Hepatocyte (in vitro differentiated cells): ENCODE results near the gene PNMA3. TPM values are rescaled to one million over a fixed set of nuclear protein-coding genes. Genes with fewer than 3 reads are reported as not detected.
"Not testable (repeated sequence)": the region's sequence is repeated elsewhere in the genome, so short reads cannot be mapped to it uniquely, and the experiment has no call there.

Experiments
- DNase-seq: peaks from one replicate; pipeline ENCODE4 v3.0.0-alpha.2; 2016; ENCODE audit warnings: low spot score
- H2AFZ ChIP-seq: fragments of 200-600 bp; sonication (generic); 2 replicates; pipeline ENCODE4 v1.6.0; 2016; ENCODE audit warnings: antibody characterized with exemption, mild to moderate bottlenecking
- H3K27ac ChIP-seq: fragments of 200-600 bp; sonication (generic); 2 replicates; pipeline ENCODE4 v1.5.1; 2016; ENCODE audit warnings: mild to moderate bottlenecking
- H3K27me3 ChIP-seq: fragments of 200-600 bp; sonication (generic); 2 replicates; pipeline ENCODE4 v1.6.1; 2016
- H3K36me3 ChIP-seq: fragments of 200-600 bp; sonication (generic); replicated peaks from 2 replicates; pipeline ENCODE4 v1.5.1; 2016; ENCODE audit warnings: low read depth; ENCODE audit not compliant: insufficient read depth
- H3K4me1 ChIP-seq: fragments of 200-600 bp; sonication (generic); 2 replicates; pipeline ENCODE4 v1.5.1; 2016; ENCODE audit warnings: mild to moderate bottlenecking, moderate library complexity; ENCODE audit not compliant: insufficient read depth
- H3K4me2 ChIP-seq: fragments of 200-600 bp; sonication (generic); 2 replicates; pipeline ENCODE4 v1.6.0; 2016
- H3K4me3 ChIP-seq: fragments of 200-600 bp; sonication (generic); 2 replicates; pipeline ENCODE4 v1.5.1; 2016; ENCODE audit warnings: mild to moderate bottlenecking
- H3K79me2 ChIP-seq: fragments of 200-600 bp; sonication (generic); 2 replicates; pipeline ENCODE4 v1.6.0; 2017; ENCODE audit warnings: mild to moderate bottlenecking
- H3K9me2 ChIP-seq: fragments of 200-600 bp; sonication (generic); replicated peaks from 2 replicates; pipeline ENCODE4 v1.6.0; 2017; ENCODE audit warnings: mild to moderate bottlenecking; ENCODE audit not compliant: insufficient read depth
- H3K9me3 ChIP-seq: fragments of 200-600 bp; sonication (generic); 2 replicates; pipeline ENCODE4 v1.5.1; 2016; ENCODE audit warnings: low read depth, mild to moderate bottlenecking
- H4K20me1 ChIP-seq: fragments of 200-600 bp; sonication (generic); 2 replicates; pipeline ENCODE4 v1.6.0; 2016; ENCODE audit warnings: mild to moderate bottlenecking; ENCODE audit not compliant: insufficient read depth, poor library complexity, severe bottlenecking
- EZH2 ChIP-seq: fragments of 200-600 bp; sonication (generic); IDR thresholded peaks from 2 replicates; pipeline ENCODE4 v1.6.1; 2016; ENCODE audit warnings: antibody characterized with exemption, mild to moderate bottlenecking, borderline replicate concordance
- EZH2phosphoT487 ChIP-seq: fragments of 200-600 bp; sonication (generic); IDR thresholded peaks from one replicate; pipeline ENCODE4 v1.6.1; 2018; ENCODE audit warnings: antibody characterized with exemption, mild to moderate bottlenecking, low read depth, moderate library complexity; ENCODE audit not compliant: unreplicated experiment, severe bottlenecking
- whole genome bisulfite sequencing: methylation state at CpG from one replicate; pipeline ENCODE4 v1.1.6; 2016; ENCODE audit warnings: low lambda C conversion rate; ENCODE audit errors: missing lambda C conversion rate; 5-methylcytosine and 5-hydroxymethylcytosine counted together
- polyA plus RNA-seq: library from polyadenylated mRNA; unstranded; fragments of >200 nt; fragmentation: Nextera tagmentation; extraction: Ambion mirVana; gene quantifications from 2 replicates; pipeline ENCODE4 v1.2.1, GENCODE V29; 2016
- total RNA-seq: library from RNA; depleted of rRNA; stranded (reverse); fragments of >200 nt; gene quantifications from 2 replicates; pipeline ENCODE4 v1.2.3, GENCODE V29; 2014
- TF ChIP-seq, protein P1 (sequence below): fragments of 200-600 bp; sonication (generic); IDR thresholded peaks from 2 replicates; pipeline ENCODE4 v1.5.1; 2016; ENCODE audit warnings: antibody characterized with exemption, mild to moderate bottlenecking; ENCODE audit not compliant: poor library complexity

PNMA3 gene, protein sequence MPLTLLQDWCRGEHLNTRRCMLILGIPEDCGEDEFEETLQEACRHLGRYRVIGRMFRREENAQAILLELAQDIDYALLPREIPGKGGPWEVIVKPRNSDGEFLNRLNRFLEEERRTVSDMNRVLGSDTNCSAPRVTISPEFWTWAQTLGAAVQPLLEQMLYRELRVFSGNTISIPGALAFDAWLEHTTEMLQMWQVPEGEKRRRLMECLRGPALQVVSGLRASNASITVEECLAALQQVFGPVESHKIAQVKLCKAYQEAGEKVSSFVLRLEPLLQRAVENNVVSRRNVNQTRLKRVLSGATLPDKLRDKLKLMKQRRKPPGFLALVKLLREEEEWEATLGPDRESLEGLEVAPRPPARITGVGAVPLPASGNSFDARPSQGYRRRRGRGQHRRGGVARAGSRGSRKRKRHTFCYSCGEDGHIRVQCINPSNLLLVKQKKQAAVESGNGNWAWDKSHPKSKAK
- total RNA-seq (14.4 and 19.1 TPM in 2 replicates), polyA plus RNA-seq (18.4 and 20.0 TPM in 2 replicates)

DNA sequence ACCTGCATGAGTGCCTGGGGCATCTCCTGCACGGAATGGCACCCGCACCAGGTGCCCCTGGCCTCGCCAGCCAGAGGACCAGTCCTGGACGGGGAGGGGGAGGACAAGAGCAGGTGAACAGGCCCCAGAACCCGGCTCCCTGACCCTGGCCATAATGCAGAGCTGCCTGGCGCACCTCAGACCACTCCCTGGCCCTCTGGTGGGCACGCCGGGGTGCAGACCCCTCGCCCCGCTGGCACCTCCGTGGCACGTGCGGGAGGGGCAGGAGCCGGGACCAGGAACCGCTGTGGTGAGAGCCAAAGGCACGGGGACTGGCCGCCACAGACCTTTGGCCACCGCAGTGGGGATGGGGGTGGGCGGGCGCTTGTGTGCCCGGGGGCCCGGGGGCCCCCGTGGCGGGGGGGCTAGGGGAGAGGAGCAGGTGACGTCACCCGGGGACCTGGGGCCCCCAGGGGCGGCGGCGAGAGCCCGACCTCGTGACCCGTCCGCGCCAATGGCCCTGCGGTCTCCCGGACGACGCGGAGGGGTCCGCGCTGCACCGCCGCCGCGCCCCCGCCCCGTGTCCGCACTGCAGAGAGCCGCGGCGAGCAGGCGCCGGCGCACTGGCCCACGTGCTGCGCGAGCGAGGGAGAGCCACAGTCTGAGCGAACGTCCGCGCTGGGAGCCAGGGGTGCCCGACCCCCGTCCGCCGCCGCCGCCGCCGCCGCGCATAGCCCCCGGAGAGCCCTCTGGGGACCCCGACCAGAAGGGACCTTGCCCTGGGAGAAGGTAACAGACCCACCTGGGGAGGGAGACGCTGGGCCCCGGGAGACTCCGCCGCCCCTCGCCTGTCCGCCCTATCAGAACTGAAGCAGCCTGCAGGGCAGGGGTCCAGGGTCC lies at the start of gene PNMA3:
PNMA3 (plus strand) TSS at position 600 of the 879 bp plus-strand sequence. CDS start 586 bp downstream, outside the sequence.
- Histone ChIP-seq H3K4me1 (peaks cover 6% of the 10 kb centered on the region), H3K4me2 (peak within 1 kb of the TSS; percentile 82), H3K4me3 (peak within 1 kb of the TSS; percentile 20), H3K9me3 (no peaks in the 10 kb centered on the region), H3K27ac (peak within 1 kb of the TSS; percentile 20), H3K79me2 (no peaks in the 10 kb centered on the region), H2AFZ (no peak within 1 kb of the TSS), H3K9me2 (no peaks in the 10 kb centered on the region), H3K27me3 (no peaks in the 10 kb centered on the region), H4K20me1 (no peaks in the 10 kb centered on the region), H3K36me3 (no peaks in the 10 kb centered on the region)
- WGBS, result 55% methylated on average over 31 of the region's 80 CpGs
- DNase-seq, result peak; percentile 68
- no peak for TF ChIP-seq EZH2phosphoT487
- TF ChIP-seq, protein P1, sequence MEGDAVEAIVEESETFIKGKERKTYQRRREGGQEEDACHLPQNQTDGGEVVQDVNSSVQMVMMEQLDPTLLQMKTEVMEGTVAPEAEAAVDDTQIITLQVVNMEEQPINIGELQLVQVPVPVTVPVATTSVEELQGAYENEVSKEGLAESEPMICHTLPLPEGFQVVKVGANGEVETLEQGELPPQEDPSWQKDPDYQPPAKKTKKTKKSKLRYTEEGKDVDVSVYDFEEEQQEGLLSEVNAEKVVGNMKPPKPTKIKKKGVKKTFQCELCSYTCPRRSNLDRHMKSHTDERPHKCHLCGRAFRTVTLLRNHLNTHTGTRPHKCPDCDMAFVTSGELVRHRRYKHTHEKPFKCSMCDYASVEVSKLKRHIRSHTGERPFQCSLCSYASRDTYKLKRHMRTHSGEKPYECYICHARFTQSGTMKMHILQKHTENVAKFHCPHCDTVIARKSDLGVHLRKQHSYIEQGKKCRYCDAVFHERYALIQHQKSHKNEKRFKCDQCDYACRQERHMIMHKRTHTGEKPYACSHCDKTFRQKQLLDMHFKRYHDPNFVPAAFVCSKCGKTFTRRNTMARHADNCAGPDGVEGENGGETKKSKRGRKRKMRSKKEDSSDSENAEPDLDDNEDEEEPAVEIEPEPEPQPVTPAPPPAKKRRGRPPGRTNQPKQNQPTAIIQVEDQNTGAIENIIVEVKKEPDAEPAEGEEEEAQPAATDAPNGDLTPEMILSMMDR, result no peak
- no peak for TF ChIP-seq EZH2

DNA sequence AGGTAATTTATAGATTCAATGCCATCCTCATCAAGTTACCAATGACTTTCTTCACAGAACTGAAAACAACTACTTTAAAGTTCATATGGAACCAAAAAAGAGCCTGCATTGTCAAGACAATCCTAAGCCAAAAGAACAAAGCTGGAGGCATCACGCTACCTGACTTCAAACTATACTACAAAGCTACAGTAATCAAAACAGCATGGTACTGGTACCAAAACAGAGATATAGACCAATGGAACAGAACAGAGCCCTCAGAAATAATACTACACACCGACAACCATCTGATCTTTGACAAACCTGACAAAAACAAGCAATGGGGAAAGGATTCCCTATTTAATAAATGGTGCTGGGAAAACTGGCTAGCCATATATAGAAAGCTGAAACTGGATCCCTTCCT lies 39.1 kb upstream of the PNMA3 start:
- H2AFZ ChIP-seq, H3K9me2 ChIP-seq, H3K4me2 ChIP-seq, H3K9me3 ChIP-seq, H3K27ac ChIP-seq, H3K36me3 ChIP-seq, H3K4me1 ChIP-seq, DNase-seq, H3K79me2 ChIP-seq, H3K27me3 ChIP-seq, H3K4me3 ChIP-seq, H4K20me1 ChIP-seq: not testable (repeated sequence)
- WGBS, result 51% methylated on average over 2 of the region's 2 CpGs

DNA sequence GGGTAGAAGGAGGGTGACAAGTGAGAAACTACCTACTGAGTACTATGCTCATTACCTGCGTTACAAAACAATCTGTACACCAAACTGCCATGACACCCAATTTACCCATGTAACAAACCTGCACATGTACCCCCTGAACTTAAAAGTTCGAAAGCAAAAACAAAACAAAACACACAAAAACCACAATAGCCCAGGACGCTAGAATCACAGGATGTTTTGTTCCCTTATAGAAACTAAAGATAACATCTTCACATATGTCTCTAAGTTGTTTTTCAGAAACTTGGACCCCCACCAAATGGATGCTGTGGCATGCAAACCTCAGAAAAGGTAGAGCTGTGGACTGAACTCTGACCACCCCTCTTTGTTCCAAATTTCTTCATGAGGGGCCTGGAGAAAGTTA lies 37.1 kb upstream of the PNMA3 start:
- H3K79me2 ChIP-seq, result no peaks in the 10 kb centered on the region
- H3K4me1 ChIP-seq, result no peaks in the 10 kb centered on the region
- 54% methylated on average over 3 of the region's 3 CpGs for WGBS
- TF ChIP-seq EZH2phosphoT487 (no peak), EZH2 (no peak)
- TF ChIP-seq, protein P1, result no peak
- no peaks in the 10 kb centered on the region for H3K27me3 ChIP-seq
- no peak overlapping the region for H2AFZ ChIP-seq
- H4K20me1 ChIP-seq, result no peaks in the 10 kb centered on the region
- no peak for DNase-seq
- H3K4me2 ChIP-seq, result no peak overlapping the region
- H3K9me2 ChIP-seq, result no peaks in the 10 kb centered on the region
- no peak overlapping the region for H3K4me3 ChIP-seq
- no peaks in the 10 kb centered on the region for H3K36me3 ChIP-seq
- no peak overlapping the region for H3K27ac ChIP-seq
- H3K9me3 ChIP-seq, result no peaks in the 10 kb centered on the region

DNA sequence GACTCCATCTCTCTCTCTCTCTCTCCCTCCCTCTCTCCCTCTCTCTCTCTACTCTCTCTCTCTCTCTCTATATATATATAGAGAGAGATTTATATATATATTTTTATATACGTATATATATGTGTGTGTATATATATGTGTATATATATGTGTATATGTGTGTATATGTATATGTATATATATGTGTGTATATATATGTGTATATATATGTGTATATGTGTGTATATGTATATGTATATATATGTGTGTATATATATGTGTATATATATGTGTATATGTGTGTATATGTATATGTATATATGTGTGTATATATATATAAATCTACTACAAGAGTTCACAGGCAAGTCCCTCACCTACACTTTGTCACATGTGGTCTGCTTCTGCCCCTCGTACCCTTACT lies 29.8 kb upstream of the PNMA3 start:
- 66% methylated on average over 2 of the region's 2 CpGs for WGBS
- H3K27me3 ChIP-seq, DNase-seq, H3K79me2 ChIP-seq, H3K9me3 ChIP-seq, H4K20me1 ChIP-seq, H2AFZ ChIP-seq, H3K4me2 ChIP-seq, H3K36me3 ChIP-seq, H3K4me3 ChIP-seq, H3K9me2 ChIP-seq, H3K27ac ChIP-seq, H3K4me1 ChIP-seq: not testable (repeated sequence)

DNA sequence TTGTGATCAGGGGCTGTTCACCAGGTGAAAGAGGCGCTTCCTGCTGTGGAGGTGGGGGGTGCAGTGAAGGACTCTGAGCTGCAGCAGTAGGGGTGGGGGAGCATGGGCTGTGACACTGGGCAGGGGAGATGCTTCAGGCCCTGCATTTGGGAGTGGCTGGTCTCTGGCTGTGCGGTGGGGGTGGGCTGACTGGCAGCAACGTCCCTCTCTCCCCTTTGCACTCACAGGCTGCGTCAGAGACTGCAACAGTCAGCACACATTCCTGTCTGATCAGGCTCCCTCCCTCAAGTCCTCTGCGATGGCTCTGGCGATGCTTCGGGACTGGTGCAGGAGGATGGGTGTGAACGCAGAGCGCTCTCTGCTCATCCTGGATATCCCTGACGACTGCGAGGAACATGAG lies 27.8 kb upstream of the PNMA3 start:
- not testable (repeated sequence) for H3K4me1 ChIP-seq, H4K20me1 ChIP-seq, H3K36me3 ChIP-seq, H3K9me3 ChIP-seq, H3K4me2 ChIP-seq, H3K9me2 ChIP-seq, DNase-seq, H3K79me2 ChIP-seq, H3K4me3 ChIP-seq, H3K27me3 ChIP-seq, H2AFZ ChIP-seq, H3K27ac ChIP-seq
- whole genome bisulfite sequencing, result 83% methylated on average over 8 of the region's 11 CpGs
